K562 (cell line): ENCODE results near the gene SLC30A9. TPM values are rescaled to one million over a fixed set of nuclear protein-coding genes. Genes with fewer than 3 reads are reported as not detected.

Experiments
- ATAC-seq: fragments of 200-7000 bp; cut with Tn5 transposase; 3 replicates; pipeline ENCODE4 v1.9.1; 2020; ENCODE audit warnings: moderate library complexity
- BruUV-seq: library from RNA; stranded (reverse); fragments of 400-500 nt; replicated peaks from 2 replicates; lab custom pipeline; 2021; lab: Mats Ljungman, UMichigan
- CTCF ChIA-PET: fragments of 300-600 bp; formaldehyde crosslinking; extraction: SDS; loops from one replicate; lab custom pipeline; 2021; ENCODE audit warnings: low intra/inter-chr PET ratio; lab: Yijun Ruan, JAX
- POLR2A ChIA-PET: fragments of 300-600, 350-650 bp; sonication (Branson Sonifier 250); formaldehyde crosslinking; extraction: SDS; loops from one replicate; lab custom pipeline; 2021; ENCODE audit warnings: antibody characterized with exemption, inconsistent platforms; lab: Yijun Ruan, JAX
- DNase-seq, 4 experiments: peaks; one replicate each; pipeline versions ENCODE4 v3.0.0 to v3.0.0-alpha.2; 2011 to 2018; ENCODE audit warnings: low spot score in 3 of 4, mixed read lengths in 3 of 4; ENCODE audit errors: extremely low read depth in 1 of 4
- FAIRE-seq: peaks from 2 replicates; lab custom pipeline; 2011; peaks lifted over from hg19 to GRCh38; lab: Jason Lieb, UNC
- H2AFZ ChIP-seq: 2 replicates; pipeline ENCODE4 v1.6.0; 2011; ENCODE audit warnings: low read depth, low read length, control low read depth, inconsistent platforms
- H3K27ac ChIP-seq: fragments of 200-600 bp; 3 replicates; pipeline ENCODE4 v1.8.0; 2011; ENCODE audit warnings: low read depth, mild to moderate bottlenecking, control low read depth, inconsistent platforms, low read length, moderate library complexity, mixed read lengths; ENCODE audit errors: extremely low read depth
- H3K27me3 ChIP-seq, 2 experiments: fragments of 300-600 bp in 1 of 2; 2 replicates in 1 of 2; 3 replicates in 1 of 2; pipeline versions ENCODE4 v1.6.0 to v1.8.0; 2011; ENCODE audit warnings: inconsistent platforms in 2 of 2, low read length in 2 of 2, mild to moderate bottlenecking in 1 of 2, mixed read lengths in 1 of 2, moderate library complexity in 1 of 2; ENCODE audit not compliant: control insufficient read depth in 2 of 2, insufficient read depth in 2 of 2
- H3K36me3 ChIP-seq: fragments of 300-600 bp; 3 replicates; pipeline ENCODE4 v1.8.0; 2011; ENCODE audit warnings: mild to moderate bottlenecking, low read length, inconsistent platforms; ENCODE audit not compliant: control insufficient read depth, insufficient read depth
- H3K4me1 ChIP-seq, 2 experiments: fragments of 200-600 bp in 1 of 2; replicated peaks in 1 of 2; 2 replicates in 1 of 2; 3 replicates in 1 of 2; pipeline versions ENCODE4 v1.5.1 to v1.8.0; 2011; ENCODE audit warnings: inconsistent platforms in 2 of 2, low read length in 2 of 2, mild to moderate bottlenecking in 1 of 2, mixed read lengths in 1 of 2, moderate library complexity in 1 of 2; ENCODE audit not compliant: control insufficient read depth in 2 of 2, insufficient read depth in 2 of 2
- H3K4me2 ChIP-seq: 2 replicates; pipeline ENCODE4 v1.6.1; 2011; ENCODE audit warnings: low read length, control low read depth, inconsistent platforms, mixed read lengths; ENCODE audit not compliant: insufficient read depth
- H3K4me3 ChIP-seq: fragments of 200-600 bp; sonication (generic), shearing (Covaris generic); 2 replicates; pipeline ENCODE4 v1.5.1; 2016; ENCODE audit warnings: control low read depth, inconsistent platforms
- H3K79me2 ChIP-seq: fragments of 200-600 bp; 3 replicates; pipeline ENCODE4 v1.8.0; 2011; ENCODE audit warnings: low read length, inconsistent platforms; ENCODE audit not compliant: control insufficient read depth, insufficient read depth
- H3K9ac ChIP-seq, 2 experiments: 2 replicates each; pipeline versions ENCODE4 v1.6.0 to v1.6.1; 2011; ENCODE audit warnings: low read depth in 2 of 2, low read length in 2 of 2, control low read depth in 1 of 2, inconsistent platforms in 1 of 2, mild to moderate bottlenecking in 1 of 2, mixed read lengths in 1 of 2; ENCODE audit not compliant: insufficient read depth in 1 of 2
- H3K9me1 ChIP-seq: one replicate; pipeline ENCODE4 v1.6.0; 2011; ENCODE audit warnings: inconsistent platforms, mild to moderate bottlenecking, low read length, moderate library complexity; ENCODE audit not compliant: control insufficient read depth, insufficient read depth
- H3K9me3 ChIP-seq: replicated peaks from 2 replicates; pipeline ENCODE4 v1.5.1; 2011; ENCODE audit warnings: low read depth, low read length, inconsistent platforms; ENCODE audit not compliant: control insufficient read depth, insufficient read depth
- H4K20me1 ChIP-seq: replicated peaks from 2 replicates; pipeline ENCODE4 v1.6.1; 2011; ENCODE audit warnings: low read length, inconsistent platforms, mixed read lengths; ENCODE audit not compliant: control insufficient read depth, insufficient read depth
- CEBPB ChIP-seq: fragments of 450-650 bp; IDR thresholded peaks from 2 replicates; pipeline ENCODE4 v1.6.1; 2016; ENCODE audit warnings: missing genetic modification characterization, missing compliant biosample characterization
- CEBPG ChIP-seq, 3 experiments: fragments of 200-800 bp in 1 of 3; sonication (Bioruptor generic) in 1 of 3; sonication (generic) in 1 of 3; formaldehyde crosslinking in 1 of 3; IDR thresholded peaks in 2 of 3; conservative IDR thresholded peaks in 1 of 3; 2 replicates each; pipeline versions ENCODE4 v1.6.1 to v1.8.0; 2016 to 2022; ENCODE audit warnings: missing compliant biosample characterization in 2 of 3, missing genetic modification characterization in 2 of 3, mild to moderate bottlenecking in 1 of 3, missing genetic modification reagents in 1 of 3
- ZNF280A ChIP-seq: fragments of 450-650 bp; IDR thresholded peaks from 2 replicates; pipeline ENCODE4 v1.6.1; 2018; ENCODE audit warnings: mild to moderate bottlenecking, low read depth; ENCODE audit not compliant: partially characterized antibody
- WGBS: fragments of 100-300 bp; shearing (Covaris generic); methylation state at CpG from one replicate; pipeline ENCODE4 v1.1.6; 2016; ENCODE audit warnings: low coverage, mixed read lengths; ENCODE audit not compliant: insufficient coverage; ENCODE audit errors: missing lambda C conversion rate; 5-methylcytosine and 5-hydroxymethylcytosine counted together
- in situ Hi-C: fragments of 300-500 bp; cut with MboI; formaldehyde crosslinking; loops from 4 replicates; pipeline ENCODE4 v1.15.0; 2018; ENCODE audit warnings: inconsistent platforms, mixed read lengths
- intact Hi-C: fragments of 100-400 bp; cut with micrococcal nuclease; formaldehyde crosslinking; loops from 2 replicates; pipeline ENCODE4 v1.14.2; 2022
- polyA plus RNA-seq, 8 experiments: library from polyadenylated mRNA; depleted of rRNA in 4 of 8; stranded (reverse) in 5 of 8; unstranded in 3 of 8; fragments of >200 nt; fragmentation: Nextera tagmentation in 2 of 8; fragmentation: Illumina TruSeq in 1 of 8; extraction: Ambion mirVana in 2 of 8; extraction: Trizol in 1 of 8; gene quantifications; 2 replicates each; pipeline versions ENCODE4 v1.2.1 to v1.2.3, GENCODE V29; 2011 to 2014; ENCODE audit warnings: inconsistent platforms in 1 of 8, missing spikeins in 1 of 8
- total RNA-seq, 7 experiments: library from RNA; depleted of rRNA in 6 of 7; stranded (reverse); fragments of >200 nt in 6 of 7; fragmentation: Illumina TruSeq in 2 of 7; extraction: Trizol in 2 of 7; gene quantifications; 2 replicates each; pipeline versions ENCODE4 v1.2.1 to v1.2.3, GENCODE V29; 2011 to 2021; ENCODE audit warnings: low replicate concordance in 1 of 7

SLC30A9 gene
- total and polyA plus RNA-seq, 9 of the 15 experiments (the other 6 are each of a cell fraction or from before 2014, with no cell fraction given) = 14.7 to 73.5 (median 51.6) TPM

DNA sequence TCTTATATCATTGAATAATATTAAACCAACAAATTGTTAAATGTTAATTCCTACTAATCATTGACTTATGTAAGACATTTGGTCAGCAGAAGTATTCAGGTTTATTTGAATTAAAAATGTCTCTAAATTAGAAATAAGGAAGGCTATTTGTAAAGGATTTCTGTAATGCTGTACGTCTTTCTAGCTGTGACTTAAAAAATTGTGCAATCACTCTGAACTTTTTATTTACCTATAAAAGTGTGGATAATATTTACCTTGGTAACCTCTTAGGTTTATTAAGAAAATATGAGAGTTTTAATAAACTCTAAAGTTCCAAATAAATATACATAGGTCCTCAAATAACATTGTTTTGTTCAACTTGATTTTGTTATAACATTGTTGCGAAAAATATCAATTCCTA, 76.9 kb downstream of the SLC30A9 start:
- in situ Hi-C loops (no loop called here), intact Hi-C loops (no loop called here)
- DNase-seq = no peak
- Histone ChIP-seq H3K4me2 (no peak overlapping the region), H3K36me3 (peaks cover 42% of the 10 kb centered on the region; the same call in 2 of the 3 replicates), H4K20me1 (no peaks in the 10 kb centered on the region), H3K9ac (no peak overlapping the region), H3K9me1 (no peaks in the 10 kb centered on the region), H3K79me2 (no peaks in the 10 kb centered on the region), H2AFZ (no peak overlapping the region), H3K4me1 (no peaks in the 10 kb centered on the region), H3K4me3 (no peak overlapping the region), H3K27me3 (no peaks in the 10 kb centered on the region), H3K27ac (no peak overlapping the region), H3K9me3 (no peaks in the 10 kb centered on the region)
- FAIRE-seq = no peak
- ChIA-PET POLR2A (no interaction called here), CTCF (no interaction called here)
- 0 out of 2 replicates have a peak, but pooled peaks have one; percentile 39 for TF ChIP-seq CEBPB (tag)
- no peak for TF ChIP-seq CEBPG (CRISPR knock-in tag; IDR thresholded peaks at IDR 0.05)
- TF ChIP-seq CEBPG (tag; conservative IDR thresholded peaks at IDR 0.05 in 1 of 2, IDR thresholded peaks at IDR 0.05 in 1 of 2) = peak in 1 of 2 experiments; percentile 65; a peak in 1 of 4 replicates
- no peak for TF ChIP-seq ZNF280A
- BruUV-seq = no TSS peak
- no peak for ATAC-seq
- 50% methylated on average over 2 of the region's 2 CpGs for WGBS
